NCI-H774 (cell line): ENCODE results near the gene FANCD2.
"Not testable (repeated sequence)": the region's sequence is repeated elsewhere in the genome, so short reads cannot be mapped to it uniquely, and the experiment has no call there.

Experiments used
- DNase-seq: peaks from one replicate; lab custom pipeline; 2025; lab: John Stamatoyannopoulos, UW

The FANCD2 gene

DNA sequence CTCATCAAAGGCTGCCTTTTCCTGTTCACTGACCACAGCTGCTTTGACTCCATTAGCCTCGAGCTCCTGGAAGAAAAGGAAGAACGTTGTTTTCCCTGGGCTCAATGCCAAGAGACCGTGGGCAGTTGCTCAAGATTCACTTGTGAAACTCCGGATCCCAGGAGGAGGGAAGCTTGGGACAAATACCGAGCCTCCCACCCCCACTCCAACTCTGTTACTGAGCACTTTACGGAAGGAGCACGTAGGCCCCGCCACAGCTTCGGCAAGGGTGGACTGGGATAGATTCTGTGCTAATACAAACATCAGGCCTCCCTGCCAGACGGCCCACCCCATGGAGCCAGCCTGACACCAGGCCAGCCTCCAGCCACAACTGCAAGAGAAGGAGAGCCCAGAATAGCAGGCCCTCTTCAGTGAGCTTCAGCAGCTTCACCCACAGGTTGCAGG is 10.8 kb upstream of the FANCD2 start:
- DNase-seq: no peak

DNA sequence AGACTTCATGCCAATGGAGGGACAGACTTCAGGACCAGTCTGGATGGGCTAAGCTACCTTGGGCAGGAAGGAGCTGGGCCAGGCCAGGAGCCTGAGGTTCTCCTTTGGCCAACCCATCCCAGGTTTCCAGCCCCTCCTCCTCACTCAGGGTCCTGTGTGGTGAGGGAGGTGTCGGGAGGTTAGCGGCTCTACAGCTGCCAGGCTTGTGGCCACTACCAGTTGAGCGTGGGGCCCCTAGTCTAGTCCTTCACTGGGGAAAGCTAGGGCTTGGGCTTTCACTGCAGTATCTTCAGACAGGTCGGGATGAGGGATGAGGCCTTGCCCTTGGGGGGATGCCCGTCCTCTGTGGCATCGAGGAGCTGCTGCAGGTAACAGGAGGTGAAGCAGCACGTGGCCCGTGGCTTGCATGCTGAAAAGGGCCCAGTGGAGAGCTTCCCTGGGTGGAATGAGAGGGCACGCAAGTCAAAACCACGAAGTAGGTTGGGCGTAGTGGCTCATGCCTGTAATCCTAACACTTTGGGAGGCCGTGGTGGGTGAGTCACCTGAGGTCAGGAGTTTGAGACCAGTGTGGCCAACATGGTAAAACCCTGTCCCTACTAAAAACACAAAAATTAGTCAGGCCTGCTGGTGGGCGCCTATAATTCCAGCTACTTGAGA is 8.5 kb upstream of the FANCD2 start:
- no peak for DNase-seq

DNA sequence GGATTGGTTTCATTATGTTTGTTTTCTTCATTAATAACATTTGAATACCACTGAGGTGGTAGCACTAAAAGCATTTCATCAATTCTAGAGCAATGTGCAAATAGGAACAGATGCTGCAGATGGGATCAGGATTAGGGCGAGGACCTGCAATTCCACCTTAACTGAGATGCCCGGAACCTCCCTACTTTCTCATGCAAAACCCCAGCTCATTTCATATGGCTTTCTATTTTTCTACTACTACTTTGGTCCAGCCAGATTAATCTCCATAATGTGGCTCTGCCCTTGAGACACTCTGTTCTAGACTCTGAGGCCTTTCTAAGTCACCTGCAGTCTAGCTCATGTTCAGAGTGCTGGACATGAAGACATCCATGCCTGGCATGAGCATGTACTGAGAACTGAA is 7.4 kb upstream of the FANCD2 start:
- DNase-seq: not testable (repeated sequence)

DNA sequence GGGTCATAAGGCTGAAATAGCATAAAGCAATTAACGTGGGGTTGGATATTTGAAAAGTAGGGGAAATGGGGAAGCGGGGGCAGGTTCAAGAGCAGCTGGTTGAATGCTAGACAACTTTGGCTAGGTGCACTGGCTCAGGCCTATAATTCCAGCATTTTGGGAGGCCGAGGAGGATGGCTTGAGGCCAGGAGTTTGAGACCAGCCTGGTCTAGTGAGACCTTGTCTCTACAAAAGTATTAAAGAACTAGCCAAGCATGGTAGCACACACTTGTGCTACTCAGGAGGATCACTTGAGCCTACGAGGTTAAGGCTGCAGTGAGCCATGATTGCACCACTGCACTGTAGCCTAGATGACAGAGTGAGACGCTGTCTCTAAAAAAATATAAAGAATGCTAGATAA is 6.9 kb upstream of the FANCD2 start:
- DNase-seq: no peak

DNA sequence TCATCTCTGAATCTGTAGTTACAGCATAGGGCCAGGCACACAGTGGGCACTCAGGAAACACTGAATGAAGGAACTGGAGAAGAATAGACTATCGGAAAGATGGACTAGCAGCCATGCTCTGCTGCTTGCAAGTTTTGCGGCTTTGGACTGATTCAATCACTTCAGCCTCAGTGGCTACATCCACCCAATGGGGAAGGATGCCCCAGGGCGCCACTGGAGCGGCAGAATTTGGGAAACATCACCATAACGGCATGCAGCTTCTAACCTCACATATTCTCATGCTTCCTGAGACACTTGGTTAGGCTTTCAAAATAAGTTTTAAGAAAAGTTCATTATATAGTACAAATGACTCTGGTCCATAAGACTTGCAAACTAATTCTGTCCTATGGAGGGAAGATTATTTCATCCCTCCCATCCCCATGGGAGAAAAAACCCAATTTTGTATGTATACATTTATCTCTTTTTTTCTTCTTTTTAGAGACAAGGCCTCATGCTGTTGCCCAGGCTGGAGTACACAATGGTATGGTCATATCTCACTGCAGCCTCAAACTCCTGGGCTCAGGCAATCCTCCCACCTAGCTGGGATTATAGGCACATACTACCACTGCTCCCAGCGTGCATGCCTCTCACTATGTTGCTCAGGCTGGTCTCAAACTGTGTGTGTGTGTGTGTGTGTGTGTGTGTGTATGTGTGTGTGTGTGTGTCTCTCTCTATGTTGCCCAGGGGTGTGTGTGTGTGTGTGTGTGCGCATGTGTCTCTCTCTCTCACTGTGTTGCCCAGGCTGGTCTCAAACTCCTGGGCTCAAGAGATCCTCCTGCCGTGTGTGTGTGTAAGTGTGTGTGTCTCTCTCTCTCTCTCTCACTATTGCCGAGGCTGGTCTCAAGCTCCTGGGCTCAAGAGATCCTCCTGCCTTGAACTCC is 4.1 kb upstream of the FANCD2 start:
- no peak for DNase-seq

DNA sequence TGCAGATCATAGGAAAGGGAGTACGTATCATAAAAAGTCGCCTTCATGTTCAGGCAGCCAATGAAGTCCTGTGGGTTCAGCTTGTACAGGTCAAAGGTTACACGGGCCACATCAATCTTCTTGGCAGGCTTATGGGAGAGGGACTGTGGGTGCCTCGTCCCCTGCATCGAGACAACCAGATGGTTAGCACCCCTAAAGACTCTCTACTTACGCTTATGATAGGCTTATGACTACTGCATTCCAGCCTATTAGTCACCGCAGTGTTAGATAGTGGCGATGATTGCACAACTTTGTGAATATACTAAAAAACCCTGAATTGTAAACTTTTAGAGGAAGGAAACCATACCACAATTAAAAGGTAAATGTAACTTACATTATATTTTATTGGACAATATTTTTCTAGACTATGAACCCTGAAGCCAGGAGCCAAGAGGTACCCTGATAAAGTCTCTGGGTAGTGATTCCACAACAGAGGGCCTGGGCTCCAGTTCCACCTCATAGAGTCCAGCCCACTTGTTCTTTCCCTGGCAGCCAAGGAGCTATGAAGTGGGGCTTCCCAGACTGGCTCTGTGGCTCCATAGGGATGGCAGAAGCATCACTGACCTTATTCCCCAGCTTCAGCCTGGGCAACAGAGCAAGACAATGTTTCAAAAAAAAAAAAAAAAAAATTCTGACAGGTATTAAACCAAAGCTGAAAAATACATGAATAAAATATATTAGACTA is 2.5 kb upstream of the FANCD2 start:
- no peak for DNase-seq

DNA sequence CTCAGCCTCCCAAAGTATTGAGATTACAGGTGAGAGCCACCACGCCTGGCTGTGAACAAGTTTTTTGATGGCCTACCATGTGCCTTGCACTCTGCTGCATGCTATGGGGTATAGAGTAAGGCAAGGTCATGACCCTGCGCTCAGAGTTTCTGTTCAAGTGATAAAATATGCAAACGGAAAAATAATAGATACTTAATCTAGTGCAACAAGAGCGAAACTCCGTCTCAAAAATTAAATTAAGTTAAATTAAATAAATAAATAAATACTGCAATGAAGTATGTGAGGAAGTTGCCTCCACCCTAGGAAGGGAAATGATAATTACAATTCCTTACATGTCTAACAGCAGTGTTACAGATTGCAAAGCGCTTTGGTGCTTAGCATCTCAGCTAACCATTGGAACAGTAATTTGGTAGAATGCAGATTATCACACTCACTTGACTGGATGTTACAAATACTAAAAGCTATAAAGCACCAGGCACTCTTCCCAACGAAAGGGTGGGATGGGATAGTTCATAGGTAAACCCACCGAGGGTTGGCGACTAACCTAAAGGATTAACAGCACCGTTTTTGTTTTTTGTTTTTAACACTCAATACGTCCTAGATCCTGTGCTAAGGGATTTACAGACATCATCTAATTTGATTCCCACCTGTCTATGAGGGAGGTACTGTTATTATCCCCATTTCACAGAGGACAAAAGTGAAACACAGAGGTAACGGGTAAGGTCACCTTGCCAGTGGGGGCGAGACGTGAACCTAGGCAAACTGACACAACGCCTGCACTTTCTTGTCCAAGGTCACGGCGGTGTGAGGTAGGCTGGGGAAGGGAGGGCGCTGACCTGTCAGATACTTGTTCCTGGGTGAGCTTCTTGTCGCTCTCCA is 793 bp upstream of the FANCD2 start:
- DNase-seq: no peak

DNA sequence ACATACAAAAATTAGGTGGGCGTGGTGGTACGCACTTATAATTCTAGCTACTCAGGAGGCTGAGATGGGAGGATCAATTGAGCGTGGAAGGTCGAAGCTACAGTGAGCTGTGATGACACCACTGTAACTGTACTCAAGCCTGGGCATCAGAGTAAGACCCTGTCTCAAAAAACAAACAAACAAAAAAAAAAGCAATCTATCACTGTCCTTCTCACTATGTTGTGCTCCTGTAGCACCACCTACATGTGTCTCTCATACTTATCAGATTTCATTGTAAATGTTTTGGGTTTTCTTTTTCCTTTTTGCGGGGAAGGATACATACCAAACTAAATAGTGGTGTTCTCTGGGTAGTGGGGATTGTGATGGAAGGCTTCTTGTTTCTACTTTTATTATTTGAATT is 14.8 kb downstream of the FANCD2 start:
- no peak for DNase-seq

DNA sequence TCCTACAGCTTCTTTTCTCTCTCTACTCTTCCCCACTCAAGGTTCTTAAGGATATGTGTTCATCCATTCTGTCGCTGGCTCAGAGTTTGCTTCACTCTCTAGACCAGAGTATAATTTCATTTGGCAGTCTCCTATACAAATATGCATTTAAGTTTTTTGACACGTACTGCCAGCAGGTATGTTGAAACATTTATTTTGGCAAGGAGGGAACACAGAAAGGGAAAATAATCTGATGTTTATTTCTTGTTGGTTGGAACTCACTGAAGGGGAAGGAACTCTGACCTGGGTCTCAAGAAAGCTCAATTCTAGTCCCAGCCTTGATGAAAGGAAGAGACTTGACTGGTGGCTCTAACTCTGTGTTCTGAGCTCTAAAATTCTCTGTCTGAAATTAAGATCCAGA is 21.6 kb downstream of the FANCD2 start:
- no peak for DNase-seq

DNA sequence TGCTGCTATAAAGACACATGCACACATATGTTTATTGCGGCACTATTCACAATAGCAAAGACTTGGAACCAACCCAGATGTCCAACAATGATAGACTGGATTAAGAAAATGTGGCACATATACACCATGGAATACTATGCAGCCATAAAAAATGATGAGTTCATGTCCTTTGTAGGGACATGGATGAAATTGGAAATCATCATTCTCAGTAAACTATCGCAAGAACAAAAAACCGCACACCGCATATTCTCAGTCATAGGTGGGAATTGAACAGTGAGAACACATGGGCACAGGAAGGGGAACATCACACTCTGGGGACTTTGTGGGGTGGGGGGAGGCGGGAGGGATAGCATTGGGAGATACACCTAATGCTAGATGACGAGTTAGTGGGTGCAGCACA is 26.8 kb downstream of the FANCD2 start:
- DNase-seq: not testable (repeated sequence)

DNA sequence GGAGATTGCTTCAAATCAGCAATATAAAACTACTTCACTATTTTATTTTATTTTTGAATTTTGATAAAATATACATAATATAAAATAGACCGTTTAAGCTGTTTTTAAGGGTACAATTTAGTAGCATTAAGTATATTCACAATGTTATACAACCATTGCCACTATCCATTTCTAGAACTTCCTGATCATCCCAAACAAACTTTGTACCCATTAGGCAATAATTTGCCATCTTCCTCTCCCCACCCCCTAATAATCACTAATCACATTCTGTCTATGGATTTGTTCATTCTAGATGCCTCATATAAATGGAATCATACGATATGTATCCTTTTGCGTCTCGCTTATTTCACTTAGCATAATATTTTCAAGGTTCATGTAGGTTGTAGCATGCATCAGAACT is 28.9 kb downstream of the FANCD2 start:
- DNase-seq: no peak

DNA sequence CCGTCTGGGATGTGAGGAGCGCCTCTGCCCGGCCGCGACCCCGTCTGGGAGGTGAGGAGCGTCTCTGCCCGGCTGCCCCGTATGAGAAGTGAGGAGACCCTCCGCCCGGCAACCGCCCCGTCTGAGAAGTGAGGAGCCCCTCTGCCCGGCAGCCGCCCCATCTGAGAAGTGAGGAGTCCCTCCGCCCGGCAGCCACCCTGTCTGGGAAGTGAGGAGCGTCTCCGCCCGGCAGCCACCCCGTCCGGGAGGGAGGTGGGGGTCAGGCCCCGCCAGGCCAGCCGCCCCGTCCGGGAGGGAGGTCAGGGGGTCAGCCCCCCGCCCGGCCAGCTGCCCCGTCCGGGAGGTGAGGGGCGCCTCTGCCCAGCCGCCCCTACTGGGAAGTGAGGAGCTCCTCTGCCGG is 43.8 kb downstream of the FANCD2 start:
- DNase-seq: not testable (repeated sequence)

DNA sequence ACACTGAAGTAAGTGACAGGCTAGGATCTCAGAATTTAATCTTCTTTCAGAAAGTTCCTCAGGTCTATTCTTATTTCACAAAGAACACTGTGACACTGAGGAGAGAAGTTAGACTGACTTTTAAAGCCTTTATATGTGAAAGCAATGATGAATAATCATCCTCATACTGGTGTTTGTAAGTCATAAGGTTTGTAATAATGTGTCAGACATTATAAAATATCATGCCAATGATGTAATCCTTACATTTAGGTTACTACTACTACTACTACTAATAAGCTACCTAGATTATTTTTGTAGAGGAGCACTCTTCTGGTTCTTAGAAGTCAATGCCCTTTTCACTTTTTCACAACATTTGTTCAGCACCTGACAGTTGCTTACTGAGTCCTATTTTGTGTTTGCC is 48.4 kb downstream of the FANCD2 start:
- no peak for DNase-seq

DNA sequence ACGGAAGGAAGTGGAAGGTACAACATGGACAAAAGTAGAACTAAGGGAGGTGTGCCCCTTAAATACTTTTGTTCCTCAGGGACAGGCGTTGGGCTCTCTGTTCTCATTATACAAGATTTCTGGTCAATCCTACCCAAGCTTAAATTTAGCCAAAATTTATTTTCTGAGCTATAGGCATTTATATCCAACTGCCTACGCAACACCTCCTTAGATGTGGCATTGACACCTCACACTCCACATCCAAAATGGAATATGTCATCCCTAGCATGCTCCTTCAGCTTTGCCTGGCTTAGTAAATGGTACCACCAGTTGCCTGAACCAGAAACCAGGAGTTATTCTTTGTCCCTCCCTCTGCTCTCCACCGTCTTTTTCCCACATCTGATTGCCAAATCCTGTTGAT is 55.6 kb downstream of the FANCD2 start:
- DNase-seq: no peak

DNA sequence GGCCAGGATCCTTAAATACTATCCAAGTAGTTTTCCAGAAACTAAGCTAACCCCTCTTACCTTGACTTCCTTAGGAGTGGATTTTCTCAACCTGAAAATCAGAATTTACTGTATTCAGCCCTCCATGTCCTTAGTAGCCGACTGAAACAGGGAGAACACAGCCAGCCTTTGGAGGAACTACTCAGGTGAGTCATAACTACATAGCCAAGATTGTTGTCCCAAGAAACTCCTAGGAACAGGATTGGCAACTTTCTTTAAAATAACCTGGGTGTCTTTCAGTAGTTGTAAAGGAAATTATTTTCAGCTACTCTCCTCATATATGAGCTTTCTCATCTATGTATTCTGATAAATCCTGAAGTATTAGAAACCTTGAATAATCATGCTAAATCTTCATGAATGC is 59.5 kb downstream of the FANCD2 start:
- DNase-seq: no peak

DNA sequence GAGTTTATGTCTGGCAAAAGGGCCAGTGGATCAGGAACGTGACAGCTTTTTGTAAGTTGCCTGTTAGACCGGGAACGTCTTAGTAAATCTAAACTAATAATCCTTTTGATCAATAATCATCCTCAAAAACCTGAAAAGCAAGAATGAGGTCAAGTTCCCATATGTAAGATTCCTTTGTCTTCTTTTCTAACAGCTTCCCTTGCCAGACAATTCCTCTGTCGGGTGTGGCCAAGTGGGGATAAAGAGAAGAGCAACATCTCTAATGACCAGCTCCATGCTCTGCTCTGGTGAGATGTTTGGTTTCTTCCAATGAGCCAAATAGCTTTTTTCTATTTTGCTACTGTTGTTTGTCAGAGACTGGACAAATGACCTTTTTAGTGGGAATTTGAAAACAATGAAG is 62.0 kb downstream of the FANCD2 start:
- no peak for DNase-seq

DNA sequence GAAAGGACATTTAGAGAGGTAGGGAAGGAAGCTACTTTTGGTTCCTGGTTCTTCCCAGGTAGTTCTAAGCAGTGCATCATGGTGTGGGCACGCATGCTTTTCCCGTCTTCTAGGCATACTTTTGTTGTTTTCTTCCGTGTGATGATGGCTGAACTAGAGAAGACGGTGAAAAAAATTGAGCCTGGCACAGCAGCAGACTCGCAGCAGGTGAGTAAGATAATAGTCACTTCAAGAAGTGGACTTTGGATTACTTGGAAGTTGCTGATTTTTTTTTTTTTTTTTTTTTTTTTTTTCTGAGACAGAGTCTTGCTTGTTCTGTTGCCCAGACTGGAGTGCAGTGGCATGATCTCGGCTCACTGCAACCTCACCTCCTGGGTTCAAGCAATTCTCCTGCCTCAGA is 63.9 kb downstream of the FANCD2 start:
- no peak for DNase-seq

DNA sequence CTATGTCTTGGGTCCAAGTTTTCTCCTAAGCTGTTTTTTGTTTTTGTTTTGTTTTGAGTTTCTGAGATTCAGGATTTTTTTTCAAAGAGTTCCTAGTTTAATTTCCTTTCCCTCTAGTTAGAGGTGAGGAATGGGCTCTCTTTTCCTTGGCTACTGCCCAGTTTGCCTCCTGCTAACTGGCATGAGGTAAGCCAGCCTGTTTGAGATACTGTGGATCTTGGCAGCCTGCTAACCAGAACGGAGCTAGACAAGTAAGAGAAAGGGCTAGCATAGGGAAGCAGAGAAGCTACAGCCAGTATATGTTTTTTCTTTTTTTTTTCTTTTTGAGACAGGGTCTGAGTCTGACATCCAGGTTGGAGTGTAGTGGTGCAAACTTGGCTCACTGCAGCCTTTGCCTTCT is 64.5 kb downstream of the FANCD2 start:
- not testable (repeated sequence) for DNase-seq

DNA sequence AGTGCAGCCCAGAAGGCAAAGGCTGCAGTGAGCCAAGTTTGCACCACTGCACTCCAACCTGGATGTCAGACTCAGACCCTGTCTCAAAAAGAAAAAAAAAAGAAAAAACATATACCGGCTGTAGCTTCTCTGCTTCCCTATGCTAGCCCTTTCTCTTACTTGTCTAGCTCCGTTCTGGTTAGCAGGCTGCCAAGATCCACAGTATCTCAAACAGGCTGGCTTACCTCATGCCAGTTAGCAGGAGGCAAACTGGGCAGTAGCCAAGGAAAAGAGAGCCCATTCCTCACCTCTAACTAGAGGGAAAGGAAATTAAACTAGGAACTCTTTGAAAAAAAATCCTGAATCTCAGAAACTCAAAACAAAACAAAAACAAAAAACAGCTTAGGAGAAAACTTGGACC is 65.2 kb downstream of the FANCD2 start:
- not testable (repeated sequence) for DNase-seq

DNA sequence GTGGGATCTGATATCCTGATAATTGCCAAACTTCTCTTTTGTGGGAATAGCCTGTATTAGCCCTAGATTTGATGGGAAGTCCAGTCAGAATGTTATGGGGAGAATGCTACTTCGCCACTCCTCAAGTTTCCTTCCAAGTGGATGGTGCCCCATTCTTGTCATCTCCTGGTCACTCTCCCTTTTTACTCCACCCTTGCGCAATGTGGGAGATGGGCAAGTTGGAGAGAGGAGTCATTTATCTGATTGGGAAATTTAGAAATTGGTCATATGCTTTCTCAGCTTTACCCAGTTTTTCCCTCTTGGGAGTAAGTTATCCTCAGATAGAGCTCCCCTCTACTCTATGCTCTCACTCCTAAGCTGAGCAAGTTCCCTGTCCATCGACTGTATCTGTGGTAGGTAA is 67.4 kb downstream of the FANCD2 start:
- no peak for DNase-seq

DNA sequence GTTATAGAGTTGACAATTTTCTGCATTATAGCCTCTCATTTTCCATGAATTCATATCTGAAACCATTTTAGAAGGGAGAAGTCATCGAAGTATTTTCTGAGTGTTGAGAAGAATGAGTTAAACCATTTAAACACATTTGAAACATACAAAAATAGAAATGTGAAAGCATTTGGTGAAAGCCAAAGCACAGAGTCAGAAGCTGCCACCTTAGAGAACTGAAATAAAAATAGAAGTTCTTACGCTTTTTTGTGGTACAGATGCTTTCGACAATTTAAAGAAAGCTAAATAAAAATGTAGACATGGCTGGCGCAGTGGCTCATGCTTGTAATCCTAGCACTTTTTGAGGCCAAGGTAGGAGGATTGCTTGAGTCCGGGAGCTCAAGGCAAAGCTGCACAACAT is 72.8 kb downstream of the FANCD2 start:
- DNase-seq: no peak

DNA sequence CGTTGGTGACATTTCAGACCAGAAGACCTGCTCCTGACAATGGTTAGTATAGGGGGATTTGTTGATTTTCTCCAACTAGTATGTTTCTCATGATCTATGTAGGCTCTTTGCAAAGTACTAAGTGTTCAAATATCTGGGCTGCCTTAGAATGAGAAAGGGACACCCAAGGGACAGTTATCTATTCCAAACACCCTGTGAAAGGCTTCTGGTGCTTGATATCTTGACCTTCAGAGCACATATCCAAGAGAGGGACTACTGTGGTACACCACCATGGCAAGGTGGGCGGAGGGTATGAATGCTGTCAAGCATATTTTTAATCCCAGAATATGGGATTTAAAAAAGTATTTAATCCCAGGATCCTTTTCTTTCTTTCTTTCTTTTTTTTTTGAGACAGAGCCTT is 80.7 kb downstream of the FANCD2 start:
- DNase-seq: no peak
